GM19328 (cell line): ENCODE measurements around the gene PRIM1.
"Not testable (repeated sequence)": the region's sequence is repeated elsewhere in the genome, so short reads cannot be mapped to it uniquely, and the experiment has no call there.

ENCODE experiments used
- ATAC-seq: cut with Tn5 transposase; IDR thresholded peaks from one replicate; pipeline ENCODE4 v1.9.1; 2021; ENCODE audit warnings: mild to moderate bottlenecking, moderate library complexity; ENCODE audit not compliant: unreplicated experiment

The PRIM1 gene

DNA sequence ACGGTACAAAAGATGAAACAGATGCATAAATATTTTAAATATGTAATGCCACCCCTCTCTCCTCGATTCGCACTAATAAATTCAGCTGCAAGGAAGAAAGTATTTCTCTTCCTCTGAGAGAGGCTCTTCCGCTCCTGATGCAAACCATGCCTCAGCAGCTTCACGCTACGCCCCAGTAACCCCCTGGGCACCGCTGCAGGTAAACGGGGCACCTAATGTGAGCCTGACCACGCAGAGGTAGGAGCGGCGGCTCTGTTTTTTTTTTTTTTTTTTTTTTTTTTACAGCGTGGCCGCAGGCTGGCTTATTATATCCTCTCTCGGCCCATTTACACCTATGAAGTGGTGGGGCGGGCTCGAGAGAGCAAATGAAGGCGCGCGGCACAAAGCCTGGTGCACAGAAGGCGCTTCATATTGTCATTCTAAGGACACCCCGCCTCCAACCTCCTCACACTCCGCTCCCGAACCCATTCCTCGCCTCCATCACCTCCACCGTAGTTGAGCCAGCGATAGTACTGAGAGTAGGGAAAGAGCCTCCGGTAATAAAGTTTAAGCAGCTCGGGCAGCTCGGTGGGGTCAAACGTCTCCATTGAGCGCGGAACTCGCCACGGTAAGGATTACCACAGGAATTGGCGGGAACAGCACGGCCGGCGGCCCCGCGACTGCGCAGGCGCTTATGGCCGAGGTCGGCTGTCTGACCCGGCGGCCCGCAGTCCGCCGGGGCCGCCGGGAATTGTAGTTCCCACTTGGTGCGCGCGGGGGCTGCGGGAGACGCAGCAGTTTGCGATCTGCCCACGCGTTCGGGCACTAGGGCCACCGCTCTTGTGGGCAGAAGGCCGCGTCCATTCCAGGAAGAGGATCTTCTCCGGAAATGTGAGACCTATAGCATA is at the start of gene PRIM1:
TSS of gene PRIM1 (minus strand) at position 612 of the 887 bp plus-strand sequence. CDS start at position 587, 25 bp downstream.
- peak; percentile 75 for ATAC-seq

DNA sequence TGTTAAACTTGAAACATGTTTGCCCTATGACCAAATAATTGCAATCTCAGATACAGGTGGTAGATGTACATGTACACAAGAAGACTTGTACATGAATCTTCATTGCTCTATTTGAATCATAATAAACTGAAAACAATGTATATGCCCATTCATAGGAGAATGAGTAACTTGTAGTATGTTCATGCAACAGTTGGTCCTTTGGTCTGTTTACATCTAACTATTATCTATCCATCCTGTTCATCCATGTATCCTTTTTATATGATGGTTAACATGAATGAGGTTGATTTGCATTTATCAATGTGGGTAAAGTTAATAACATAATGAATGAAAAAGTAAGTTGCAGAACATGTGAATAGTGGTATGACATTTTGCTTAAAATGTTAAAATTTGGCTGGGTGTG is 48.1 kb upstream of the PRIM1 start:
- no peak for ATAC-seq

DNA sequence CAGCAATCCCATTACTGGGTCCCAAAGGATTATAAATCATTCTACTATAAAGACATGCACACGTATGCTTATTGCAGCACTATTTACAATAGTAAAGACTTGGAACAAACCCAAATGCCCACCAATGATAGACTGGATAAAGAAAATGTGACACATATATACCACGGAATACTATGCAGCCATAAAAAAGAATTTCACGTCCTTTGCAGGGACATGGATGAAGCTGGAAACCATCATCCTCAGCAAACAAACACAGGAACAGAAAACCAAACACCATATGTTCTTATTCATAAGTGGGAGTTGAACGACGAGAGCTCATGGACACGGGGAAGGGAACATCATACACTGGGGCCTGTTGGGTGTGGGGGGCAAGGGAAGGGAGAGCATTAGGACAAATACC is 47.2 kb upstream of the PRIM1 start:
- not testable (repeated sequence) for ATAC-seq

DNA sequence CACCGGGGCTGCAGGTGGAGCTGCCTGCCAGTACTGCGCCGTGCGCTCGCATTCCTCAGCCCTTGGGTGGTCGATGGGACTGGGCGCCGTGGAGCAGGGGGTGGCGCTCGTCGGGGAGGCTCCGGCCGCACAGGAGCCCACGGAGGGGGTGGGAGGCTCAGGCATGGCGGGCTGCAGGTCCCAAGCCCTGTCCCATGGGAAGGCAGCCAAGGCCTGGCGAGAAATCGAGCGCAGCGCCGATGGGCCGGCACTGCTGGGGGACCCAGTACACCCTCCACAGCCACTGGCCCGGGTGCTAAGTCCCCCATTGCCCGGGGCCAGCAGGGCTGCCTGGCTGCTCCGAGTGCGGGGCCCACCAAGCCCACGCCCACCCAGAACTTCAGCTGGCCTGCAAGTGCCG is 43.7 kb upstream of the PRIM1 start:
- ATAC-seq, result not testable (repeated sequence)

DNA sequence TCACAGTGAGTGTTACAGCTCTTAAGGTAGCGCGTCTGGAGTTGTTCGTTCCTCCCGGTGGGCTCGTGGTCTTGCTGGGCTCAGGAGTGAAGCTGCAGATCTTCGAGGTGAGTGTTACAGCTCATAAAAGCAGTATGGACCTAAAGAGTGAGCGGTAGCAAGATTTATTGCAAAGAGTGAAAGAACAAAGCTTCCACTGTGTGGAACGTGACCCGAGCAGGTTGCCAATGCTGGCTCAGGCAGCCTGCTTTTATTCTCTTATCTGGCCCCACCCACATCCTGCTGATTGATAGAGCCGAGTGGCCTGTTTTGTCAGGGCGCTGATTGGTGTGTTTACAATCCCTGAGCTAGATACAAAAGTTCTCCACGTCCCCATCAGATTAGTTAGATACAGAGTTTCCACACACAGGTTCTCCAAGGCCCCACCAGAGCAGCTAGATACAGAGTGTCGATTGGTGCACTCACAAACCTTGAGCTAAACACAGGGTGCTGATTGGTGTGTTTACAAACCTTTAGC is 43.0 kb upstream of the PRIM1 start:
- not testable (repeated sequence) for ATAC-seq

DNA sequence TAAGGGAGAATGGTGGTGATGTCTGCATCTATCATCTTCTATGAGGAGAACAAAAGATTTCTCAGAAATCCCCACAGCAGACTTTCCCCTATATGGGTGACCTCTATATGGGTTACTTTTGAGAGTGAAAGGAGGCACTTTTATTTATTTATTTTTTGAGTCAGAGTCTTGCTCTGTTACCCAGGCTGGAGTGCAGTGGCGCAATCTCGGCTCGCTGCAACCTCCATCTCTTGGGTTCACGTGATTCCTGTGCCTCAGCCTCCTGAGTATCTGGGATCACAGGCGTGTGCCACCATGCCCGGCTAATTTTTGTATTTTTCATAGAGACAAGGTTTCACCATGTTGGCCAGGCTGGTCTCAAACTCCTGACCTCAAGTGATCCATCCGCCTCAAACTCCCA is 41.0 kb upstream of the PRIM1 start:
- not testable (repeated sequence) for ATAC-seq

DNA sequence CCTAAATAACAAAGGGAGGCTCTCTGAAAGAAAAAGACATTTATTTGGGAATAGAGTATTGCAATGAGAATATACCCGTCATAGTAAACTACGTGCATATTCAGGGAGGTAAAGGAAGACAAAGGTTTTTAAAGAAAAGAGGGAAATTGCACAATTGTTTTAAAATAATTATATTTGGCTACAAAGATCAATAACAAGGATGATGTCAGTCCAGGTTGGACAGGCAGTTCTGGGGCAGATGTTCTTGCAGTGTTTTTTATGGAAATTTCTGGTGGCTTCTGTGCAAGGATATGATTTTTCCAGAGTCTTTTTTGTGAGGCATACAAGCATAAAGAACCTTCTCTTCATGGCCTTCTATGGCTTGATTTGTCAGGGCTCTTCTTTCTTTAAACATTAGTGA is 40.6 kb upstream of the PRIM1 start:
- ATAC-seq, result no peak

DNA sequence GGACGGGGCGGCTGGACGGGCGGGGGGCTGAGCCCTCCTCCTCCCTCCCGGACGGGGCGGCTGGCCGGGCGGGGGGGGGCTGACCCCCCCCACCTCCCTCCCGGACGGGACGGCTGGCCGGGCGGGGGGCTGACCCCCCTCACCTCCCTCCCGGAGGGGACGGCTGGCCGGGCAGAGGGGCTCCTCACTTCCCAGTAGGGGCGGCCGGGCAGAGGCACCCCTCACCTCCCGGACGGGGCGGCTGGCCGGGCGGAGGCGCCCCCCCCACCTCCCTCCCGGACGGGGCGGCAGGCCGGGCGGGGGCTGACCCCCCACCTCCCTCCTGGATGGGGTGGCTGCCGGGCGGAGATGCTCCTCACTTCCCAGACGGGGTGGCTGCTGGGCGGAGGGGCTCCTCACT is 37.3 kb upstream of the PRIM1 start:
- not testable (repeated sequence) for ATAC-seq

DNA sequence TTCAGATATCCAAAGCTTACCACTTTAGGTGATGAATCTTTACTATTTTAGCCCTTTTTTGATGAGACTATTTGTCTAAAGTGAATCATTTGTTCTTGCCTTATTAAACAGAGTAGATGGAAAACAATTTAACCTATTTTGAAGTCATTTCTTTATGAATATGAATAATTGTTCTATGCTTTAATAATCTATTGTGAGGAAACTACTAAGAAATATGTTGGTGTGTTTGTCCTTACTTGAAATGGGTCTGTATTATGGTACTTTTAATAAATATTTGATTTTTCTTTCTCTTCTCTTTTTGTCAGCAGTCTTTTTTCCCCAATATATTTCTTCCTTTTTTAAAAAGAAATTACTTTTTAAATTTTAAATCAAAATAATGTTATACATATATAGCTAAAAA is 35.4 kb upstream of the PRIM1 start:
- no peak for ATAC-seq

DNA sequence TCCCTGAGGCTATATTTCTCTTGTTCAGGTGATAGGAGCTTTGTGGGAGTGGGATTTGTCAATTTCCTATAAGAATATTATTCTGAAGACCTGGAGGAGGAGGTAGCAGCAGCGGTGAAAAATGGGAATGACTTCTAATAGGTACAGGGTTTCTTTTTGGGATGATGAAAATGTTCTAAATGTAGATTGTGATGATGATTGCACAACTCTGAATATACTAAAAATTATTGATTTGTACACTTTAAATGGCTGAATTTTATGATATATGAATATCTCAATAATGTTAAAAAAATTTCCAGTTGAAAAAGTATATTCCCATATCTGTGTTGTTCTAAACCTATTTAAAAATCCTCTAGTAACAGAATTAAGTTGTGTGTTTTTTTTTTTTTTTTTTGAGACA is 33.8 kb upstream of the PRIM1 start:
- ATAC-seq, result no peak

DNA sequence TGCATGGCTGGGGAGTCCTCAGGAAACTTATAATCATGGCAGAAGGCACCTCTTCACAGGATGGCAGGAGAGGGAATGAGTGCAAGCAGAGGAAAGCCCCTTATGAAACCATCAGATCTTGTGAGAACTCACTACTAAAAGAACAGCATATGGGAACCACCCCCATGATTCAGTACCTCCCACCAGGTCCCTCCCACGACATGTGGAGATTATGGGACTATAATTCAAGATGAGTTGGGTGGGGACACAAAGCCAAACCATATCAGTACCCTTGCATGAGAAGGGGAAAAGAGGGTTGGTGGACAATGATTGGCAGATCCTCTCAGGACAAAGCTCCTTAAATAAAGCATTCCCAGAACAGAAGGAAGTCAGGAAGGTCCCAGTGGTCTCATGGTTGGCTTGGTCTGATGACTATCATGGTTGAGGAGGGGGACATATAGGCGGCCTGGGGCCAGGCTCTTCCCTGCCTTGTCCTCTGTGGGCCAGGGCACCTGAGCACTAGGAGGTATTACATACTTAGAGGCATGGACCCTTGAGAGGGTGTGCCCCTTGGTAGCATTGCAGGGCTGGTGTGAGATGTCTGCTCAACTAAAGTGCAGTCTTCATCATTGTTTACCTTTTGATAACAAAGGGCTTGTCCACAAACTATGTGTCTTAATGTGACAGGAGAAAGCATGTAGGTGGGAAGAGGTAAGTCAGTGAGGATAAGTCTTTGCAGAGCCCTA is 33.2 kb upstream of the PRIM1 start:
- no peak for ATAC-seq

DNA sequence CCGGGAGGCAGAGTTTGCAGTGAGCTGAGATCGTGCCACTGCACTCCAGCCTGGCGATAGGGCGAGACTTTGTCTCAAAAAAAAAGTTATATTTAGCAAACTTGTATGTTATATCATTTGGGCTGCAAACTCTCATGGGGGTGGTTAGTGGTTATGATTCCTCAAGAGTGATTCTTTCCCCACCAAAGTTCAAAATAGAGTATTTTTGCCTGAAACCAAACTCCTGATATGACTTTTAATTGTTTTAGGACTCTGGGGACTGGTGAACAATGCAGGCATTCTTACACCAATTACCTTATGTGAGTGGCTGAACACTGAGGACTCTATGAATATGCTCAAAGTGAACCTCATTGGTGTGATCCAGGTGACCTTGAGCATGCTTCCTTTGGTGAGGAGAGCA is 29.6 kb upstream of the PRIM1 start:
- ATAC-seq, result no peak

DNA sequence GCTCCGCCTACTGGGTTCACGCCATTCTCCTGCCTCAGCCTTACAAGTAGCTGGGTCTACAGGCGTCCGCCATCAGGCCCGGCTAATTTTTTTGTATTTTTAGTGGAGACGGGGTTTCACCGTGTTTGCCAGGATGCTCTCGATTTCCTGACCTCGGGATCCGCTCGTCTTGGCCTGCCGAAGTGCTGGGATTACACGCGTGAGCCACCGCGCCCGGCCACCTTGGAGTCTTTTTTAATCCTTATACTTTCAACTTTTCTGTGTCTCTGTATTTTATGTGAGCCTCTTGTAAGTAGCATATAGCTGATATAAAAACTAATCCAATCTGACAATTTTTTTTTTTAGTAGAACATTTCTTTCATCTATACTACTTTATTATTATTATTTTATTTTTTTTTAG is 26.6 kb upstream of the PRIM1 start:
- ATAC-seq, result no peak

DNA sequence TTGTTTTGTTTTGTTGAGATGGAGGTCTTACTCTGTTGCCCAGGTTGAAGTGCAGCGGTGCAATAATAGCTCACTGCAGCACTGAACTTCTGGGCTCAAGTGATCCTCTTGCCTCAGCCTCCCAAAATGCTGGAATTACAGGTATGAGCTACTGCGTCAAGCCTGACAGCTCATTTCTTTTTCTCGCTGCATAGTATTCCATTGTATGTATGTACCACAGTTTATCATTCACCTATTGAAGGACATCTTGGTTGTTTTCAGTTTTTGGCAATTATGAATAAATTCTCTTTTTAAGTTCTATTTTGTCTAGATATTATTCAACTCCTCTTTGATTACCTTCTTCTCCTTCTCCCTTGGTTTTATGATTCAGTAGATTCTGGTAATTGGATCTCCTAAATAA is 24.5 kb upstream of the PRIM1 start:
- ATAC-seq, result no peak

DNA sequence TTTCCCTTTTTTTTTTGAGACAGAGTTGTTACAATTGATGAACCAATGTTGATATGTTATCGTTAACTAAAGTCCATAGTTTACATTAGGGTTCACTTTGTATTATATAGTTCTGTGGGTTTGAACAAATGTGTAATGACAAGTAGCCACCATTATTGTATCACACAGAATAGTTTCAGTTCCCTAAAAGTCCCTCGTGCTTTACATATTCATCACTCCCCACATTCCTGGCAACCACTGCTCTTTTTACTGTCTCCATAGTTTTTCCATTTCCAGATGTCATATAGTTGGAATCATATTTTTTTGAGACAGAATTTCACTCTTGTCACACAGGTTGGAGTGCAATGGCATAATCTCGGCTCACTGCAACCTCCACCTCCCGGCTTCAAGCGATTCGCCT is 23.5 kb upstream of the PRIM1 start:
- no peak for ATAC-seq

DNA sequence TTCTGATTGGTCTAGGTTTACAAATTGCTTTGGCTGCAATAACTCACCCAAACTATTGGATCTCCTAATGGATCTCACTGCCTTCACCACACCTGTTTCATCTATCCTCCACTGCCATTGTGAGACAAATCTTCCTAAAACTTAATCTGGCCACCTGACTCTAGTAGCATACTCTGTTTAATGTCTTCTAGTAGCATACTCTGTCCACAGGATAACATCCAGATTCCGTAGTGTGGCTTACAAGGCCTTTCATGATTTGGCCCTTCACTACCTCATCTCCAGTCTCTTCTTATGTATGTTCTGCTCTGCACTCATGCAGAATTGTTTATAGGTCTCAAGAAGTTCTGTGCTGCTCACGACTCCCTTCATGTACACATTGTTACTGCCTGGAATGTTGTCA is 21.0 kb upstream of the PRIM1 start:
- no peak for ATAC-seq

DNA sequence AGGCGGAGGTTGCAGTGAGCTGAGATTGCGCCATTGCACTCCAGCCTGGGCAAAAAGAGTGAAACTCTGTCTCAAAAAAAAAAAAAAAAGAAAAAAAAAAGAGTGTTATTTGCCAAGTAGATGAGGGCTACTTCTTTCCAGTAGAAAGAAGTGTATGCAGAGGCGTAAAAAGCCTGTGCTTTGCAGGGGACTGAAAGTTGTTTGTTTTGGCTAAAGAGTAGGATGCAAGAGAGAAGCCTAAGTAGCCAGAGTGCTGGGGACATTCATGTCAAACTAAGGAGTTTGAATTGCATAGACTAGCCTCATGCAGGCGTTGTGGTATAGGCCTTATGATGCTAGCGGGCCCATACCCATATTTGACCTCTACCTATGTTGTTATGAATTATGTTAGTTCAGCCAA is 20.5 kb upstream of the PRIM1 start:
- no peak for ATAC-seq

DNA sequence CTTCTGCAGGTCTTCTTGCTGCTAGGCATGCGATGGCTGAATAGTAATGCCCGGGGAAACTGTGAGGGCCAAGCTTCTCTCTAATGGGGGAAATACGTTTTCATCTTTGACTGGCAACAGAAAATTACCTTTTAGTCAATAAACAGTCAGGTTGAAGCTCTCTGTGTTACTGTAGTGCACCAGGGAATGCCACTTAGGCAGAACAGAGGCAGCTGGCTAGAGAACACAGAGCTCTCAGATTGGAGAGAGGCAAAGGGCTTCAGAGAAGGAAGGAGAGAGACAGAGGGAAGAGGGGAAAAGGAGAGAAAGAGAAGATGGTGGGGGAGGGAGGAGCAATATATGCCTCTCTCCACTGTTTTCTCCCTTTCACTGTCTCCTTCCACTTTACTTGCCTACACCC is 17.7 kb upstream of the PRIM1 start:
- no peak for ATAC-seq

DNA sequence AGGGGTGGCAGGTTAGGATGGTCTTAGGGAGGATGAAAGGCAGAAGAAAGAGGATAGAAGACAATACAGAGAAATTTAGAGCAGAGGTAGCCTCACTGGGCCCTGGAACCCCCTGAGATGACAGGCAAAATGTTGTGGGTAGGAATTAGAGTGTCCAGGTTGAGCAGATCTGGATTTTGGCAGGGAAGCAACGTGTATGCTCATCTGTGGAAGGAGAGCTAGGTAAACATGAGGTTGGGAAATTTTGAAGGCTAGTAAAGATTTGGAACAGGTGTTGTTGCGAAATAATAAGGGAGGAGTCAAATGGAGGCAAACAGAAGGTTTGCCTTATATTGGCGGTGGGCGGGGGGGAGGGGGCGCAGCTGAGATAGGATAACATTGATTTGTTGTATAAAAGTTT is 16.3 kb upstream of the PRIM1 start:
- no peak for ATAC-seq

DNA sequence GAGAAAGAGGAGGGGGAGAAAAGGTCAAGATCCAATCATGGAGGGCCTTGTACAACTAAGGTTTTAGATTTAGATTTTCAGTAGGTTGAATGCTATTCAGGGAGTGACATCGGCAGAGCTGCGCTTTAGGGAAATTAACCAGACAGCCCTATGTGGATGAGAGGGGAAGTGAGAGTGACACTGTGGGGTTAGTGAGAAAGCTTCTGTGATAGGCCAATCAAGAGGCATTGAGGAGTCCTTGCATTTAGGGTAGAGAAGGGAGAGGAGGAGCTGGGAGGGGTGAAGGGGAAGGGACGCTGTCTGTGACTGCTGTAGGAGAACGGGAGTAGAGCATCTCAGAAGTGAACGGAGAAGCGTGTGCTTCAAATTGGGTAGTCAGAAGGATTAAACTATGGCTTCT is 14.4 kb upstream of the PRIM1 start:
- peak; percentile 99 for ATAC-seq

DNA sequence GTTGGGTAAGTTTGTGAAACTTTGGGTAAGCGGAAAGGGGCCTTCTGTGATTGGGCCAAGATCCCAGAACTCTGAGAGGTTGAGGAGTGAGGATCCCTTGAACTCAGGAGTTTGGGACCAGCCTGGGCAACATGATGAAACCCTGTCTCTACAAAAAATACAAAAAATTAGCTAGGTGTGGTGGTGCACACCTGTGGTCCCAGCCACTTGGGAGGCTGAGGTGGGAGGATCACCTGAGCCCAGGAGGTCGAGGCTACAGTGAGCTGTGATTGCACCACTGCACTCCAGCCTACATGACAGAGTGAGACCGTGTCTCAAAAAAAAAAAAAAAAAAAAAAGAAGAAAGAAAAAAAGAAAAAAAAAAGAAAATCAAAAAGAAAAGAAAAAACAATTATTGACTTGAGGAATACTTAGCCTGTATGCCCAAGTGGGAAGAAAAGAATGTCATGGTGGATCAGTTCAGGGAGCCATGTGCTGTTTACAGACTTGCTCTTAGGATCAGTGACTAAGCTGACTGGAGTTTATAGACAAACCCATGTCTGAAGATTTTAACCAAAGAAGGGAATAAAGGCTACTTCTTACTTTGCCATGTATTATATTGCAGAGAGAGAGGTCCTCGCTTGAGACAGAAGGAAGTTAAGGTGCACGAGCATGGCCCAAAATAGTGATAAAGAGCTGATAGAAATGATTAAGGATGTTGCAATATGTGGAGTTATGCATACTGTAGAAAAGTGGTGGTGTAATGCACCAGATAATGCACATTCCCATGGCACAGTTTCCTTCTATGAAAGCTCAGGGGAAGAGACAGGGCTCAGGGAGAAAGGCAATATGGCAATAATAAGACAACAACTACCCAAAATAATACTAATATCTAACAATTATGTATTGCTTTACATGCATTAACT is 11.9 kb upstream of the PRIM1 start:
- ATAC-seq, result no peak
